Breast epithelium (tissue), 4 donors: ENCODE results near the gene SLC6A17. TPM values are rescaled to one million over a fixed set of nuclear protein-coding genes. Genes with fewer than 3 reads are reported as not detected.

ENCODE experiments used
- DNase-seq, 2 donors: peaks; one replicate each; pipeline ENCODE4 v3.0.0-alpha.2; 2019; ENCODE audit warnings: low spot score in 2 of 2
- H3K27ac ChIP-seq, 2 donors: fragments of 200-600 bp; sonication (generic) in 1 of 2; one replicate each; pipeline ENCODE4 v1.5.1; 2016 to 2019; ENCODE audit warnings: mild to moderate bottlenecking in 1 of 2
- H3K27me3 ChIP-seq, 2 donors: fragments of 200-600 bp; sonication (generic) in 1 of 2; one replicate each; pipeline versions ENCODE4 v1.5.1 to v1.6.0; 2017 to 2019; ENCODE audit warnings: control low read depth in 1 of 2, mild to moderate bottlenecking in 1 of 2
- H3K36me3 ChIP-seq: fragments of 200-600 bp; one replicate; pipeline ENCODE4 v1.5.1; 2019
- H3K4me1 ChIP-seq, 2 donors: fragments of 200-600 bp; sonication (generic); one replicate each; pipeline ENCODE4 v1.5.1; 2016 to 2019; ENCODE audit warnings: control low read depth in 1 of 2
- H3K4me3 ChIP-seq, 3 donors: fragments of 200-600 bp; sonication (generic); 1 replicate in 2 of 3; 2 replicates in 1 of 3; pipeline ENCODE4 v1.5.1; 2016 to 2019; ENCODE audit warnings: mild to moderate bottlenecking in 3 of 3, moderate library complexity in 2 of 3
- H3K9me3 ChIP-seq, 2 donors: fragments of 200-600 bp; sonication (generic) in 1 of 2; one replicate each; pipeline ENCODE4 v1.5.1; 2016 to 2019; ENCODE audit warnings: control low read depth in 1 of 2
- CTCF ChIP-seq, 3 donors: fragments of 450-650 bp; IDR thresholded peaks; one replicate each; pipeline ENCODE4 v1.5.1; 2016 to 2017; ENCODE audit warnings: antibody characterized with exemption in 3 of 3, mild to moderate bottlenecking in 3 of 3, moderate library complexity in 3 of 3
- POLR2A ChIP-seq: fragments of 450-650 bp; IDR thresholded peaks from one replicate; pipeline ENCODE4 v1.6.1; 2016; ENCODE audit warnings: antibody characterized with exemption, mild to moderate bottlenecking, moderate library complexity
- POLR2AphosphoS5 ChIP-seq, 3 donors: sonication (generic); formaldehyde crosslinking; IDR thresholded peaks; one replicate each; pipeline ENCODE4 v1.6.1; 2017; ENCODE audit warnings: antibody characterized with exemption in 3 of 3
- intact Hi-C: fragments of 100-400 bp; cut with DNase I; formaldehyde crosslinking; loops from one replicate; pipeline ENCODE4 v1.15.1; 2023; ENCODE audit warnings: low total_unique reads
- total RNA-seq, 3 donors: library from RNA; depleted of rRNA; stranded (reverse); fragments of >200 nt; gene quantifications; one replicate each; pipeline ENCODE4 v1.1.0, GENCODE V29; 2016

Gene SLC6A17
- total RNA-seq, 3 donors from 2014 or later = under 0.01 to 0.29 (median under 0.01) TPM

GRCh38 chr1:110205591-110206155 is 55.4 kb downstream of the SLC6A17 start:
- Histone ChIP-seq H3K36me3 (no peaks in the 10 kb centered on the region), H3K4me1 (peaks cover 0 to 3% of the 10 kb centered on the region in 2 donors), H3K9me3 (no peaks in the 10 kb centered on the region), H3K27ac (no peak overlapping the region), H3K4me3 (no peak overlapping the region), H3K27me3 (no peaks in the 10 kb centered on the region)
- intact Hi-C loops = loop anchor here (5.0 kb wide), 1 partner anchor 207 kb away; no protein-coding TSS in a partner anchor
- DNase-seq = peak in 1 of 2 donors; percentile 41
- TF ChIP-seq POLR2A (no peak), POLR2AphosphoS5 (IDR thresholded peaks at IDR 0.05) (no peak), CTCF (IDR thresholded peaks at IDR 0.05) (no peak)

- H3K9me3 ChIP-seq = no peaks in the 10 kb centered on the region
- no peak for DNase-seq
- intact Hi-C loops = loop anchor here (5.0 kb wide), 1 partner anchor 206 kb away; no protein-coding TSS in a partner anchor
- no peak overlapping the region for H3K4me3 ChIP-seq
- no peak for TF ChIP-seq POLR2AphosphoS5 (IDR thresholded peaks at IDR 0.05)
- TF ChIP-seq CTCF (IDR thresholded peaks at IDR 0.05) = no peak
- no peak for TF ChIP-seq POLR2A
- no peaks in the 10 kb centered on the region for H3K36me3 ChIP-seq
- H3K27me3 ChIP-seq = no peaks in the 10 kb centered on the region
- peaks cover 0 to 3% of the 10 kb centered on the region in 2 donors for H3K4me1 ChIP-seq
- no peak overlapping the region for H3K27ac ChIP-seq
Observed at GRCh38 chr1:110206261-110206920, 56.1 kb downstream of the SLC6A17 start.

GRCh38 chr1:110207831-110208230 is 57.5 kb downstream of the SLC6A17 start:
- TF ChIP-seq POLR2AphosphoS5 (IDR thresholded peaks at IDR 0.05) (no peak), POLR2A (no peak), CTCF (IDR thresholded peaks at IDR 0.05) (peak; percentile 61 to 87 (median 72))
- Histone ChIP-seq H3K27me3 (no peaks in the 10 kb centered on the region), H3K27ac (no peak overlapping the region), H3K4me1 (peaks cover 3 to 7% of the 10 kb centered on the region in 2 donors), H3K36me3 (no peaks in the 10 kb centered on the region), H3K4me3 (no peak overlapping the region), H3K9me3 (no peaks in the 10 kb centered on the region)
- intact Hi-C loops = loop anchor here (5.0 kb wide), 1 partner anchor 204 kb away; no protein-coding TSS in a partner anchor
- peak; percentile 35 to 67 for DNase-seq

DNA sequence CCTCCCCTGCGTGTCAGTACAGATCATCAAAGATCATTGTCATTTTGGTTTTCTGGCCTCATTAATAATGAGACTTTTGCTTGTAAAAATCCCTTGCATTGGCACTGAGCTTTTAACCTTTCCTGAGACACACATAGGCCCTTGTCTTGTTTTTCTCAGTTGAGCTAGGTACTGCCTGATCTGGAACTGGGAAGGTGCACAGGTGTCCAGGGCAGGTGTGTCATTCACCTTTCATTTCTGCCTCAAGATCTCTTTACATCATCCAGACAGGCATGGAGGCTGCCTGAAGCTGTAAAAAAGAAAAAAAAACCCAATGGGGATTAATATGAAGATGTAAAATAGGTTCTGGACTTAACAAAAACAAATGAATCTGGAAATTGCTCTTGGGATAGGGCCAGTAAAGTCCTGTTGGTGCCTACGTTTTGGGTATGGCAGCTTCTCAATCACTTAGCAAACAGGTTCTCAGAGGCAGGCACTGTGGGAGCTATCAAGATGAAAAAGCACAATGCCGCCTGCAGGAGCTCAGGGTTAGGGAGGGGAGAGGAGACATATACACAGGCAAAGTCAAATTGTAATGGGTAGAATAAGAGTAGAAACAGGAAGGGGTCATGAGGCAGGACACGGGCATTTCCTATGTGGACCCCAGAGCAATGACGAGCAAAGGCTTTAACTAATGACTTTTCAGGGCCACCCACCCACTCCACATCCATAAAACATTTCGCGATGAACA is 58.8 kb downstream of the SLC6A17 start:
- H3K27ac ChIP-seq = peak overlapping the region; percentile 95 to 96
- no peaks in the 10 kb centered on the region for H3K36me3 ChIP-seq
- no peaks in the 10 kb centered on the region for H3K27me3 ChIP-seq
- H3K4me3 ChIP-seq = peak overlapping the region; percentile 79 to 98 (median 90)
- intact Hi-C loops = loop anchor here (5.0 kb wide), 1 partner anchor 203 kb away; no protein-coding TSS in a partner anchor
- TF ChIP-seq CTCF (IDR thresholded peaks at IDR 0.05) (no peak), POLR2A (no peak), POLR2AphosphoS5 (IDR thresholded peaks at IDR 0.05) (no peak)
- peaks cover 3 to 7% of the 10 kb centered on the region in 2 donors for H3K4me1 ChIP-seq
- no peak for DNase-seq
- no peaks in the 10 kb centered on the region for H3K9me3 ChIP-seq
